T-helper 22 cell (primary cell): Measurements from ENCODE around the gene FADS2.

ENCODE experiments used
- DNase-seq: peaks from one replicate; pipeline ENCODE4 v3.0.0-alpha.2; 2020; ENCODE audit warnings: low read depth

The FADS2 gene

GRCh38 chr11:61826930-61827570 is 1.1 kb upstream of the FADS2 start:
- DNase-seq, result no peak

- no peak for DNase-seq
Measured at GRCh38 chr11:61828379-61828628, 204 bp downstream of the FADS2 start.

- DNase-seq, result peak; percentile 34
Measured at GRCh38 chr11:61828629-61829407, 718 bp downstream of the FADS2 start.

- no peak for DNase-seq
Measured at GRCh38 chr11:61829806-61830205, 1.7 kb downstream of the FADS2 start.

- no peak for DNase-seq
Measured at GRCh38 chr11:61830237-61831105, 2.4 kb downstream of the FADS2 start.

- DNase-seq, result no peak
Measured at GRCh38 chr11:61832207-61832606, 4.1 kb downstream of the FADS2 start.

- no peak for DNase-seq
Measured at GRCh38 chr11:61832754-61833153, 4.7 kb downstream of the FADS2 start.

GRCh38 chr11:61833471-61833870 is 5.4 kb downstream of the FADS2 start:
- DNase-seq, result peak; percentile 54

GRCh38 chr11:61833926-61834277 is 5.8 kb downstream of the FADS2 start:
- no peak for DNase-seq

- peak; percentile 54 for DNase-seq
Measured at GRCh38 chr11:61834278-61835048, 6.4 kb downstream of the FADS2 start.

- DNase-seq, result no peak
Measured at GRCh38 chr11:61836193-61836592, 8.1 kb downstream of the FADS2 start.

GRCh38 chr11:61837411-61838005 is 9.4 kb downstream of the FADS2 start:
- no peak for DNase-seq

GRCh38 chr11:61838501-61838900 is 10.4 kb downstream of the FADS2 start:
- no peak for DNase-seq

GRCh38 chr11:61838921-61839320 is 10.8 kb downstream of the FADS2 start:
- no peak for DNase-seq

GRCh38 chr11:61839742-61840141 is 11.6 kb downstream of the FADS2 start:
- DNase-seq, result no peak

- no peak for DNase-seq
Measured at GRCh38 chr11:61840371-61840770, 12.3 kb downstream of the FADS2 start.

- no peak for DNase-seq
Measured at GRCh38 chr11:61841636-61842527, 13.8 kb downstream of the FADS2 start.

GRCh38 chr11:61842528-61842820 is 14.4 kb downstream of the FADS2 start:
- DNase-seq, result no peak

GRCh38 chr11:61844909-61845565 is 16.9 kb downstream of the FADS2 start:
- DNase-seq, result no peak

GRCh38 chr11:61846362-61847020 is 18.4 kb downstream of the FADS2 start:
- DNase-seq, result no peak
